Smooth muscle cell (in vitro differentiated cells): ENCODE data around the gene GLRA2. TPM values are rescaled to one million over a fixed set of nuclear protein-coding genes. Genes with fewer than 3 reads are reported as not detected.
"Not testable (repeated sequence)": the region's sequence is repeated elsewhere in the genome, so short reads cannot be mapped to it uniquely, and the experiment has no call there.

Experiments
- DNase-seq: peaks from one replicate; lab custom pipeline; 2025; ENCODE audit not compliant: unreplicated experiment; lab: John Stamatoyannopoulos, UW
- H2AFZ ChIP-seq: fragments of 200-600 bp; sonication (generic); 2 replicates; pipeline ENCODE4 v1.6.0; 2016; ENCODE audit warnings: antibody characterized with exemption, low read depth, mild to moderate bottlenecking
- H3F3A ChIP-seq: fragments of 200-600 bp; sonication (generic); 2 replicates; pipeline ENCODE4 v1.6.0; 2017; ENCODE audit warnings: antibody characterized with exemption, low read depth
- H3K27ac ChIP-seq: fragments of 200-600 bp; sonication (generic); 2 replicates; pipeline ENCODE4 v1.5.1; 2016; ENCODE audit warnings: low read depth, mild to moderate bottlenecking
- H3K27me3 ChIP-seq: fragments of 200-600 bp; sonication (generic); 2 replicates; pipeline ENCODE4 v1.6.1; 2016; ENCODE audit warnings: low read depth, mild to moderate bottlenecking
- H3K36me3 ChIP-seq: fragments of 200-600 bp; sonication (generic); 2 replicates; pipeline ENCODE4 v1.5.1; 2016; ENCODE audit warnings: low read depth
- H3K4me1 ChIP-seq: fragments of 200-600 bp; sonication (generic); 2 replicates; pipeline ENCODE4 v1.5.1; 2016; ENCODE audit warnings: low read depth
- H3K4me2 ChIP-seq: fragments of 200-600 bp; sonication (generic); 2 replicates; pipeline ENCODE4 v1.6.0; 2016; ENCODE audit warnings: mild to moderate bottlenecking
- H3K4me3 ChIP-seq: fragments of 200-600 bp; sonication (generic); 2 replicates; pipeline ENCODE4 v1.5.1; 2016; ENCODE audit warnings: mild to moderate bottlenecking
- H3K79me2 ChIP-seq: fragments of 200-600 bp; sonication (generic); 2 replicates; pipeline ENCODE4 v1.6.0; 2016; ENCODE audit warnings: low read depth, mild to moderate bottlenecking
- H3K9ac ChIP-seq: fragments of 200-600 bp; sonication (generic); 2 replicates; pipeline ENCODE4 v1.6.0; 2016; ENCODE audit warnings: low read depth
- H3K9me3 ChIP-seq: fragments of 200-600 bp; sonication (generic); replicated peaks from 2 replicates; pipeline ENCODE4 v1.5.1; 2016; ENCODE audit warnings: low read depth
- H4K20me1 ChIP-seq: fragments of 200-600 bp; sonication (generic); 2 replicates; pipeline ENCODE4 v1.6.0; 2016; ENCODE audit warnings: low read depth
- WGBS: methylation state at CpG from one replicate; pipeline ENCODE4 v1.1.7; 2016; ENCODE audit warnings: low lambda C conversion rate; 5-methylcytosine and 5-hydroxymethylcytosine counted together
- polyA plus RNA-seq: library from polyadenylated mRNA; unstranded; fragments of >200 nt; fragmentation: Nextera tagmentation; extraction: Ambion mirVana; gene quantifications from 2 replicates; pipeline ENCODE4 v1.2.1, GENCODE V29; 2016
- total RNA-seq: library from RNA; depleted of rRNA; stranded (reverse); fragments of >200 nt; gene quantifications from 2 replicates; pipeline ENCODE4 v1.2.3, GENCODE V29; 2014
- TF ChIP-seq, protein P1 (sequence below): fragments of 200-600 bp; sonication (generic); IDR thresholded peaks from 2 replicates; pipeline ENCODE4 v1.5.1; 2017; ENCODE audit warnings: borderline replicate concordance, mild to moderate bottlenecking, antibody characterized with exemption; ENCODE audit not compliant: insufficient read depth, poor library complexity, severe bottlenecking

Gene GLRA2
- total and polyA plus RNA-seq, 2 experiments from 2014 or later = 3.0 TPM; not detected in 1

DNA sequence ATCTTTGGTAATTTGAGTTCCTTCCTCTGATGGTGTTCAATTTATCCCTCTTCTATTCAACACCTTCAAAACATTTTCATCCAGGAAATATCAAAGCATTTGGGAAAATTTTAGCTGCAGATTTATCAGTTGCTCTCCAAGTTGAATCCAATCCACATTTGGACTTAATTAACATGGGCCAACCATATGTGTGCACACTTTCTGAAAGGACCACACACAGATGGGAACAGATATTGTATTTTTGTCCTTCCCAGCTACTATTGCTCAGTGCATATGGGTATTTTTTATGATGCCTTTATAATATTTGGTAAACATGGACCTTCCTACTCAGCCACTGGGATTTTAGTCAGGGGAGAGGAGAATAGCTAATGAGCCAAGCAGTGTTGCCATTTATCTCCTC is 65.2 kb downstream of the GLRA2 start:
- H3K9me3 ChIP-seq = no peaks in the 10 kb centered on the region
- no peak overlapping the region for H2AFZ ChIP-seq
- H3K4me2 ChIP-seq = no peak overlapping the region
- H3K27ac ChIP-seq = no peak overlapping the region
- no peak for DNase-seq
- TF ChIP-seq, protein P1, sequence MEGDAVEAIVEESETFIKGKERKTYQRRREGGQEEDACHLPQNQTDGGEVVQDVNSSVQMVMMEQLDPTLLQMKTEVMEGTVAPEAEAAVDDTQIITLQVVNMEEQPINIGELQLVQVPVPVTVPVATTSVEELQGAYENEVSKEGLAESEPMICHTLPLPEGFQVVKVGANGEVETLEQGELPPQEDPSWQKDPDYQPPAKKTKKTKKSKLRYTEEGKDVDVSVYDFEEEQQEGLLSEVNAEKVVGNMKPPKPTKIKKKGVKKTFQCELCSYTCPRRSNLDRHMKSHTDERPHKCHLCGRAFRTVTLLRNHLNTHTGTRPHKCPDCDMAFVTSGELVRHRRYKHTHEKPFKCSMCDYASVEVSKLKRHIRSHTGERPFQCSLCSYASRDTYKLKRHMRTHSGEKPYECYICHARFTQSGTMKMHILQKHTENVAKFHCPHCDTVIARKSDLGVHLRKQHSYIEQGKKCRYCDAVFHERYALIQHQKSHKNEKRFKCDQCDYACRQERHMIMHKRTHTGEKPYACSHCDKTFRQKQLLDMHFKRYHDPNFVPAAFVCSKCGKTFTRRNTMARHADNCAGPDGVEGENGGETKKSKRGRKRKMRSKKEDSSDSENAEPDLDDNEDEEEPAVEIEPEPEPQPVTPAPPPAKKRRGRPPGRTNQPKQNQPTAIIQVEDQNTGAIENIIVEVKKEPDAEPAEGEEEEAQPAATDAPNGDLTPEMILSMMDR = no peak
- no peaks in the 10 kb centered on the region for H3K79me2 ChIP-seq
- H3K36me3 ChIP-seq = no peaks in the 10 kb centered on the region
- no peaks in the 10 kb centered on the region for H3F3A ChIP-seq
- no peaks in the 10 kb centered on the region for H4K20me1 ChIP-seq
- H3K27me3 ChIP-seq = no peaks in the 10 kb centered on the region
- no peaks in the 10 kb centered on the region for H3K4me1 ChIP-seq
- H3K4me3 ChIP-seq = no peak overlapping the region
- H3K9ac ChIP-seq = no peak overlapping the region

DNA sequence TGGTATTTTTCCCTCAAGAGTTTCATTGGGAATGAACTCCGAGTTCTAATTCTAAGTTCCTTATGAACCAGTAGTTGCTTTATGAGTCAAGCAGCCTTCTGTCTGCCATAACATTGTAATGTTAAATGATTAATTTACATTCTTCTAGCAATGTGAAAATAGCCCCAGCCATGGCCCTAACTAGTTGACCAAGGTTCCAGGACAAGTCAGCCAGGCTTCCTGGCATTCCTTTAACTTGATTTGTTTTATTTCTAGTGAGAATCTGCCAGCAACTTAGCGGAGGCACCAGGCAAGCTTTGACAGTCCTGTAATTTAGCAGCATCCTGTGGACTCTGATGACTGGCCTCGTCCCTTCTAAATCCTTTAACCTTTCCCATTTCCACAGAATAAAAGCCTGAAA is 69.0 kb downstream of the GLRA2 start:
- H3K9me3 ChIP-seq = no peaks in the 10 kb centered on the region
- DNase-seq = no peak
- H3K27me3 ChIP-seq = no peaks in the 10 kb centered on the region
- no peak overlapping the region for H3K4me2 ChIP-seq
- H3K4me1 ChIP-seq = peaks cover 5% of the 10 kb centered on the region
- no peak overlapping the region for H3K4me3 ChIP-seq
- TF ChIP-seq, protein P1 = no peak
- no peak overlapping the region for H3K27ac ChIP-seq
- H4K20me1 ChIP-seq = no peaks in the 10 kb centered on the region
- H3F3A ChIP-seq = no peaks in the 10 kb centered on the region
- H3K79me2 ChIP-seq = no peaks in the 10 kb centered on the region
- H3K36me3 ChIP-seq = no peaks in the 10 kb centered on the region
- no peak overlapping the region for H2AFZ ChIP-seq
- no peak overlapping the region for H3K9ac ChIP-seq
- 52% methylated on average over 3 of the region's 3 CpGs for WGBS

DNA sequence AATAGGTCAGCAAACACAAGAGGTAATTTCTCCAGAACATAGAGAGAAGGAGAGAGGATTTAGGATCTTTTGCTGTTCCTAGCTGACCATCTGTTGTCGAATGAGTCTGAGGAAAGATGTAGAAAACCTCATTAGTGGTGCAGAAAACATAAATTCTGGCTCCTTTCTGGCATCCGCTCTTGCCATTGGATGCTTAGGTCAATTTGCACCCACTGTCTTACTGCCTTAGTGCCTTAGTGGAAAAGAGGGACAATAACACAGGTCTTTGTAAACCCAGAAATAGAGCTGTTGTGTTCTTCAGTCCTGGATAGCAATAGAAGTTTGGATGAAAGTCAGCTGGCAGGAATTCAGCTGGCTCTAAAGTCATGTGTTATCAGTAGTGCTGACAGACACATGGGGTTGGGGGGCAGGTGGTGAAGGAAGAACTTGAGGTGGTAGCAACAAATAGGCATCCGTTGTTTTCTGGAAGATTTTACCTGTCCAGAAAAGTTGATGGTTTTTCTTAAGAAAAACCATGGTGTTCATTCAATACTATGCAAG is 78.2 kb downstream of the GLRA2 start:
- TF ChIP-seq, protein P1 = no peak
- no peaks in the 10 kb centered on the region for H3K9me3 ChIP-seq
- H3F3A ChIP-seq = no peaks in the 10 kb centered on the region
- no peaks in the 10 kb centered on the region for H3K36me3 ChIP-seq
- no peaks in the 10 kb centered on the region for H3K4me1 ChIP-seq
- WGBS = 67% methylated on average over 3 of the region's 3 CpGs
- H3K27ac ChIP-seq = no peak overlapping the region
- no peak overlapping the region for H3K4me3 ChIP-seq
- no peaks in the 10 kb centered on the region for H3K27me3 ChIP-seq
- H4K20me1 ChIP-seq = no peaks in the 10 kb centered on the region
- DNase-seq = no peak
- no peak overlapping the region for H2AFZ ChIP-seq
- no peak overlapping the region for H3K9ac ChIP-seq
- no peaks in the 10 kb centered on the region for H3K79me2 ChIP-seq
- no peak overlapping the region for H3K4me2 ChIP-seq

DNA sequence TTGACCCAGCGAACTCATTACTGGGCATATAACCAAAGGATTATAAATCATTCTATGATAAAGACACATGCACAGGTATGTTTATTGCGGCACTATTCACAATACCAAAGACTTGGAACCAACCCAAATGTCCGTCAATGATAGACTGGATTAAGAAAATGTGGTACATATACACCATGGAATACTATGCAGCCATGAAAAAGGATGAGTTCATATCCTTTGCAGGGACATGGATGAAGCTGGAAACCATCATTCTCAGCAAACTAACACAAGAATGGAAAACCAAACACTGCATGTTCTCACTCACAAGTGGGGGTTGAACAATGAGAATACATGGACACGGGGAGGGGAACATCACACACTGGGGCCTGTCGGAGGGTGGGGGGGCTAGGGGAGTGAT is 83.1 kb downstream of the GLRA2 start:
- DNase-seq, H3K27ac ChIP-seq, H3K27me3 ChIP-seq, H2AFZ ChIP-seq, H3K9ac ChIP-seq, H3K36me3 ChIP-seq, H3K4me1 ChIP-seq, H3K4me3 ChIP-seq, H3F3A ChIP-seq, H3K79me2 ChIP-seq, H3K9me3 ChIP-seq, H4K20me1 ChIP-seq, H3K4me2 ChIP-seq: not testable (repeated sequence)
- 82% methylated on average over 5 of the region's 5 CpGs for WGBS
